Suppressor macrophage treated with lipopolysaccharide for 1 hour (primary cell): ENCODE data around the gene TMOD3.
"Not testable (repeated sequence)": the region's sequence is repeated elsewhere in the genome, so short reads cannot be mapped to it uniquely, and the experiment has no call there.

Experiments used
- DNase-seq, 3 donors: peaks; one replicate each; pipeline ENCODE4 v3.0.0-alpha.2; 2020 to 2022

Gene TMOD3

DNA sequence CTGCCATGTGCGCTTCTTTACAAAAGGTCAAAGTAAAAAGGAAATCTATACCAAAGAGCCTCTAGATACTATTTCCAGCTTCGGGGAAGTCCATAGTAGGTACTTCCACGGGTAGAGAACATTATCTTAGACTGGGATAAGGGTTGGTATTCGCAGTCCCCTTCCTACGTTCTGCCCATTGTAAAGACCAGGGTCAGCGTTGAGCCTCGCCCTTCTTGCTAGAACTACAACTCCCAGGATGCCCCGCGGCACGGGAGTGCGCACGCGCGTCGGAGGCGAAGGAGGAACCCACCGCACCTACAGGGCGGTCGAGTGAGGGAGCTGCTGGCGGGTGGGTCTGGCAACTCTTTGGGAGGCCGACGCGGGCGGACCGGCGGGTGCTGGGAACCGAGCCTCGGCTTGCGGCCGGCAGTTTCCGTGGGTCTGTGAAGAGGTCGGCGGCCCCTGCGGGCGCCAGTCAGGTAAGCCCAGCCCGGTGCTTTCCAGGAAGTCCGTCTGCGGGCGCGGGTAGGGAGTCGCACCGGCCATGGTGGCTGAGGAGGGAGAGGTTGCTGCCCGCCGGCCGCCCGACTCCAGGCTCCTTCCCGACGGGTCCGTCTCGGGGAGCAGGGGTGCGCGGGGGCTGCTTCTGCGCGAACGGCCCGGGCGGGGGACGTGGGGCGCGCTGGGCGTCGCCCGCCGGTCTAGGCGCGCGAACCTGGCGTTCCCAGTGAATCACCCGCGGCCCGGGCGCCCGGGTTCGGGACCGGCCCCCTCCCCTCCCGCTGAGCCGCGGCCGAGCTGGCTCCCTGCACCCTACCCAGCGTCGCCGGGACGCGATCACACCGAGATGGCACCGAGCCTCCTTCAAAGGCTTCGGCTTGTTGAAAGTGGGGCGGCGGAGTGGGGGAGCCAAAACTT, at the start of gene TMOD3:
Gene TMOD3 (plus strand): TSS at position 278 of the 900 bp plus-strand sequence. CDS start 33,232 bp downstream, outside the sequence.
- DNase-seq = peak; percentile 94 to 97 (median 96)

DNA sequence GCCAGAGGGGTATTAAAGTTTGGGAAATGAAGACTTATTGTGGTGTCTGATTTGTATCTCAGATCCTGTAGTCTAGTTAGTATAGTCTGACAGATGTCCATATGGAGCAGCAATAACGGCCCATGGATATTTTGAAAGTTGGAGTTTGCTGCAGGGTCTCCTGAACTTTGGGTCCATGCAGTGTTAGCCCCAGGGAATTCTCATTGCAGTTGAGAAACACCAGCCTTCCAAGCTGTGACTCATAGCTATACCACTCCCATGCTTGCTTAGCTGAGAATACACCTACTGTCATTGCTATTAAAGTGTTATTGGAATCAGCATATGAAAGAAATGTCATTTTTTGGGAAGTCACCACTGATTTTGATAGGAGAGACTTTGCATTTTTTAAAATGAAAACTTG, 48.8 kb upstream of the TMOD3 start:
- DNase-seq = no peak

DNA sequence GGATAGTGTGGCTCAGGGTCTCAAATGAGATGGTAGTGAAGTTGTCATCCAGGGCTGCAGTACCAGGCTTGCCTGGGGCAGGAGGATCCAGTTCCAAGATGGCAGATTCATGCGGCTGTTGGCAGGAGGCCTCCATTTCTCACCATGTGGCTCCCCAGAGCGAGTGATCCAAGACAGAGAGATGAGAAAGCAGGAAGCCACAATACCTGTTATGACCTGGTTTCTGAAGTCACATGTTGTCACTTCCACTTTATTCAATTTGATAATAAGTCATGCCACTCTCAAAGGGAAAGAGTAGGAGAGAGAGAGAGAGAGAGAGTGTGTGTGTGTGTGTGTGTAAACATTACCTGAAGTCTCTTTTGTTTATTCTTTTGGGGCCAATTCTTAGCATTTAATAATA, 47.9 kb upstream of the TMOD3 start:
- no peak for DNase-seq

DNA sequence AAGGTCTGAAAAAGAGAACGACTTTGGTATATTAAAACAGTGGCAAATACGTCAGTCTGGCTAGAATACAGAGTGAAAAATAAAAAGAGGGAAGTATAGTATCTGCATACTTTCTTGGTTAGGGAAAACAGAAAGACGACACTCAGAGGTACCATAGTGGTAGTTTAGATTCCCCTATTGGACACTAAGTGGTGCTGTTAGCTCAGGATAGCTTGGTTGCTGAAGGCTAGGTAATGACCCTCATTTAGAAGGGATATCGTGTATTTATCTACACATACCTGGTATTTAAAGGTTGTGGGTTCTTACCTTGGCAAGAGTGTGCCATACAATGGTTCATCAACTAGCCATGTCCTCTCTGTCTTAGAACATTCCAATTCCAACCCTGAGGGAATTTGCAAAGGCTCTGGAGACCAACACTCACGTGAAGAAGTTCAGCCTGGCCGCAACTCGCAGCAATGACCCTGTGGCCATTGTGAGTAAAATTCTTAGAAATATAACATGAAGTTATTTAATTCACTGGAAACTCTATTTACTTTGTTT, 47.0 kb upstream of the TMOD3 start:
- peak in 1 of 3 donors; percentile 26 for DNase-seq

DNA sequence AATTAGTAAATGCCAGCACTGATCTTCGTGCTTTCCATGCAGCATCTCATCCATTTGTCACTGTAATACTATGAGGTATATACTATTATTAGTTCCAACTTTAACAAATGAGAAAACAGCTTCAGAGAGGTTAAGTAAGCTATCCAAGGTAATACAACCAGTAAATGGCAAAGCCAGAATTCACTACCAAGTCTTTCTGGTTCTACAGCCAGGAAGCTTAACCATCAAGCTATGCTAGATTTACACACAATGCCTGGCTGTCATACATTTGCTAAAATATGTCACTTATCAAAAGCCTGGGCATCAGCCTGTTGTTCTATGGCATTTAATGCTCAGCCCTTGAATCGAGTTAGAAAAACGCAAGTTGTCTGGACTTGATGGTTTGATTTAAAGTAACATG, 45.5 kb upstream of the TMOD3 start:
- DNase-seq = no peak

DNA sequence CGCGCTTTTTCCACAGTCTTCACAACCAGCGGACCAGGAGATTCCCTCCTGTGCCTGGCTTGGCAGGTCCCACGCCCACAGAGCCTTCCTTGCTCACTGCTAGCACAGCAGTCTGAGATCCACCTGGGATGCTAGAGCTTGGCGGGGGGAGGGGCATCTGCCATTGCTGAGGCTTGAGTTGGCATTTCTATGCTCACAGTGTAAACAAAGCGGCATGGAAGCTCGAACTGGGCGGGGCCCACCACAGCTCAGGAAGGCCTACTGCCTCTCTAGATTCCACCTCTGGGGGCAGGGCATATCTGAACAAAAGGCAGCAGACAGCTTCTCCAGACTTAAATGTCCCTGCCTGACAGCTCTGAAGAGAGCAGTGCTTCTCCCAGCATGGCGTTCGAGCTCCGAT, 42.3 kb upstream of the TMOD3 start:
- not testable (repeated sequence) for DNase-seq

DNA sequence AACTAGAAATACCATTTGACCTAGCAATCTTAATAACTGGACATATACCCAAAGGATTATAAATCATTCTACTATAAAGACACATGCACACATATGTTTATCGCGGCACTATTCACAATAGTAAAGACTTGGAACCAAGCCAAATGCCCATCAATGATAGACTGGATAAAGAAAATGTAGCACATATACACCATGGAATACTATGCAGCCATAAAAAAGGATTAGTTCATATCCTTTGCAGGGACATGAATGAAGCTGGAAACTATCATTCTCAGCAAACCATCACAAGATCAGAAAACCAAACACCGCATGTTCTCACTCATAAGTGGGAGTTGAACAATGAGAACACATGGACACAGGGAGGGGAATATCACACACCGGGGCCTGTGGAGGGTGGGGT, 37.0 kb upstream of the TMOD3 start:
- DNase-seq = not testable (repeated sequence)

DNA sequence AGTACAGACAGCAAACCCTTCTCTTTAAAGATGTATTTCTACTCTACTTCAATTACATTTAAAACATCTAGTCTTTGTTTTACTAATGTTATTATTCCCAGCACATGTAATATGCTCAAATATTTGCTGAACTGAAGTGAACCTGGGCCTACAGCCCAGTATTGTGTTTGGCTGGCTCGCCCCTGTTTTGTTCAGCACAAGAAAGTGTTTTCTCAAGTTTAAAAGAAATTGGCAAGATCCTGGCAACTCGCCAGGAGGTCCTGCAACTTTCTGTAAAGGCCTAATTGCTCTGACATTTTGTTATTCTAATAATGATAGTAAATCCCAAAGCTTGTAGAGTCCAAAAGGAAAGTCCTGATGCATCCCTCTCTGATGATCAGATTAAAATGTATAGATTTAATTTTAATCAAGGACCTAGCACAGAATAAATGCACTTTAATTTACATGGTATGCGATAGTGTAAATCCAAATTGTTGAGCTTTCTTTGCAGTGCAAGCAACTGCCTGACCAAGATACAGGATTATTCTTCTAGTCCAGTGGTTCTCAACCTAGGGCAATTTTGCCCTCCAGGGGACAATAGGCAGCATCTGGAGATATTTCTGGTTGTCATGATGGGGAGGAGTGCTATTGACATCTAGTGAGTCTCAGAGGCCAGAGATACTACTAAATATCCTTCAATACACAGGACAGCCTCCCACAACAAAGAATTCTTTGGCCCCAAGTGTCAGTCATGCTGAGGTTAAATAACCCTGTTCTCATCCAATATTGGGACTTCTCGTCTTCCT, 35.7 kb upstream of the TMOD3 start:
- DNase-seq = no peak

DNA sequence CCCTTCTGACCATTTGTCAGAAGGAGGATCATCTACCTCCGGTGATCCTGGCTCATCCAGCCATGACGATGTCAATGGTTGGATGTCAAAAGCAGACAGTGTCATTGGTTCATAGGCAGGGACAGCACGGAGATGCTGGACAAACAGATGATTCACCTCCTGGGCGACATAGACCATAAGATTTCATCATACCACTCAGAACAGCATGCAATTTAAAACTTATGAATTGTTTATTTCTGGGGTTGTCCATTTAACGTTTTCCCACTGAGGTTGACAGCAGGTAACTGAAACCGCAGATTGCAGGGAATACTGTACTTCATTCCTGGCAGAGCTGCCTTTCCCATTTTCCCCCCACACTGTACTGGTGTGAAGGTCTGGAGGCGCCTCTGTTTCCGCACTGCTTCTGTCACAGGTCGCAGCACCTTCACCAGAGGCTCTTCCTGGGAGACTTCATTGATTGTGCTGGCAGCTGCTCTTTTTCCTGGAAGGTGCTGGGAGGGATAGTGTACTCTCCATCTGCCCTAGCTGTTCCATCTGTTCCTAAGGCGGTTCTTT, 32.5 kb upstream of the TMOD3 start:
- peak; percentile 31 to 56 (median 55) for DNase-seq

DNA sequence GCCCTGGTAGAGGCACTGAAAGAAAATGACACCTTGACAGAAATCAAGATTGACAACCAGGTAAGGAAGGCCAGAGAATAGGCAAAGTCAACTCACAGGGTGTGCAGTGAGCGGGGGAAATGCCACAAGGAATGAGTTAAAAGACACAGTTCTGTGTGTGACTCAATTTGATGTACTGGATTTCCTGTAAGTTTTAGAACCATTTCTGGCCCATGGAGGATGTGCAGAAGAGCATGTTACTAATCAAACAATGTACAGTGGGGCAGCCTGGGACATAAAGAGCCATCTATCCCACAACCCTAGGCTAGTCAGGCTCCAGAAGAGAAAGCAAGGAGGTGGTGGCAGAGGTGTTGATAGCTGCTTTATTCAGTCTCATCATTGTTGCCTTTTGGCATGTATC, 31.2 kb upstream of the TMOD3 start:
- no peak for DNase-seq

DNA sequence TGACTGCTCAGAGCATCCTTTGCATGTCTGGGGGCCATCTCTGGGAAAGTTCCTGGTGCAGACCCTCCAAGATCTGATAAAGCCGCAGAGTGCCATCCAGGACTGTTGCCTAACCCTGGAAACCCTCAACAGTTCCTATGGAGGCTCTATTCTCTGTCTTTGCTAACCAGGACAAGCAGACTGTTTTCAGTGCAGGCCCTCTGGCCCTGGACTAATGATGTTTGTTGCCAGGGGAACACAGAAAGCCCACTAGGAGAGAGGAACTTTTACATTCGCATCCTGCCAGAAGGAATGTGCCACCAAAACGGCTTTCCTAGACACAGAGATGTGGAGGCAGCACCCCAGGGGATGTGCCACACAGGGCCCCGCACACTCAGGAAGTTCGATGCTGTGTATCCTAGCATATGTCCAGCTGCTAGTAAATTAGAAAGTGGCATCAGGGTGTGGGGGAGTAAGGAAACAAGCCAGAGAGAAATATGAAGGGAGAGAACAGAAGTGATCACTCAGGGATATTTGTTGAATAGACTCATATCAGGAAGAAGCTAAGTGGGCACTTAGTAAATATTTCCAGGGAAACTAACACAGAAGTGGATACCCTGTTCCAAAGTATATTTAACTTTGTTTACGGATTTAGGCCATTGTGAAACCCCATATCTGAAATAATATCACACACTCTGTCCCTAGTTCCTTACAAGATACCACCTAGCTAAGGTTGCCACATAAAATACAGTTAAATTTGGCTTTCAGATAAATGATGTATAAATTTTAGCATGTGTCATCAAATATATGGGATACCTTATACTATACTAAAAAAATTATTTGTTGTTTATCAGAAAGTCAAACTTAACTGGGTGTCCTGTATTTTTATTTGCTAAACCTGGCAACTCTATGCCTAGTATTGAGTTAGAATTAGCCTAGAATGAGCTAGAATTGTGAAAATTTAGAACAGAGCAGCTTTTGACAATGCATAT, 29.9 kb upstream of the TMOD3 start:
- no peak for DNase-seq

DNA sequence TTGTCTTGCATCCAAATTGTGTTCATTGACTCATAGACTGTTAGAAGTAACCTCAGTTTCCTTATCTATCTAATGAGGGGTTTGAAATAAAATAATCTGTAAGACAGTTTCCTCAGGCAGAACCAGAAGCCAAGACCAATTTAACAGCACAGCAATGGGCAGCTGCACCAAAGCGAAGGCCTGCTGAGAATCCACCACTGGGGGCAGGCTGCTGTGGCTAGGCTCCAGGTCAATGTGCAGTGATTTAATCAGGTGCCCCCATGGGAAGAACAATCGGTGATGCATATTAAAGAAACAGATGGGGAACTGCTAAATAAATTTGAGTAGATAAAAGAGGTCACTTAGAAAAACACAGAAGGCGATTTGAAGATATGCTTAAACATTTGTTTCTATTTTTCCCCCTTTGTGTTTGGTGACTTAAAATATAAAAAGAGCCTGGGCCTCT, 28.0 kb upstream of the TMOD3 start:
- DNase-seq = peak in 2 of 3 donors; percentile 14 to 21

DNA sequence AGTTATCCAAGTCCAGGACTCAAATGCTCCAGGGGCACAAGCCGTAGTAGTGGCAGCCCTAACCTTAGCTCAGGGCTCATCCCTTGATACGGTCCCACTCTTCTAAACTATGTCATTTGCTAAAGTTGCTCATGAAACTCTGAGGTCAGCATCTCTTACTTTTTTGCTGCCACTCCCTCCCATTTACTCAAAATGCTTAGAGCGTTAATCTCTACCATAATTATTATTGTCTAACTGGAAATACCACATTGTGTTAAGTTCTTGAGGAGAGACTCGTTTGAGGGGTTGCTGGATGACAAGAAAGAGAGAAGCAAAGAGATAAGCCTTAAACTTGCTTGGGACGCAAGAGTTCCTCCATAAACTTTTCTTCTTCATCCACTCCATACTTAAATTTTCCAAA, 26.9 kb upstream of the TMOD3 start:
- no peak for DNase-seq

DNA sequence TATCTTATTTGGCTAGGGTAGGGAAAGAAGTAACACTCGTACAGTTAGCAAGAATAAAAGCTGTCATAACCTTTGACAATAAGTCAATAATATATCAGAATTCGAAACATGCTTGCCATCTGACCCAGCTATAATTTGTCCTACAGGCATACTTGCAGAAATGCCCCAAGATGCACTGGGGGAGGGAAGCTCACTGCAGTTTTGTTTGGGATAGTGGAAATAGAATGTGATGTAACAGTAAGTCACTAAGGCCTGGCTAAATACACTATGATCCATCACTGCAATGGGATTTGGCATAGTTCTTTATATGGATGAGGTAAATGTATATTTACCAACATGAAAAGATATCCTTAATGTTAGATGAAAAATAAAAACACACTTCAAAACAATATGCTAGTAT, 25.5 kb upstream of the TMOD3 start:
- DNase-seq = no peak

DNA sequence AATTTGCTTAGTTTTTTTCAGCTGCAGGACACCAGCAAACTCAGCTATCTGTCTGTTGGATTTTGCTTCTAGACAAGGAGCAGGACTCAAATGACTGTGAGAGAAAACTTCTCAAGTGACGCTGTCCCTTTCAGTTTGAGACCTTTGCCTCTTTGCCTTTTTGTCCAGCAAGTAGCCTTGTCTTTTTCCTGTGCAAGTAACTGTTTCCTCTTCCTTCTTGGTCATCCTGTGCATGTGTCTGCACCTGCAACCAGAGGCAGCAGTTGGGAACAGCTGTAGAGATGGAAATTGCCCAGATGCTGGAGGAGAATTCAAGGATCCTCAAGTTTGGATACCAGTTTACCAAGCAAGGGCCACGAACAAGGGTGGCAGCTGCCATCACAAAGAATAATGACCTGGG, 23.3 kb upstream of the TMOD3 start:
- no peak for DNase-seq

DNA sequence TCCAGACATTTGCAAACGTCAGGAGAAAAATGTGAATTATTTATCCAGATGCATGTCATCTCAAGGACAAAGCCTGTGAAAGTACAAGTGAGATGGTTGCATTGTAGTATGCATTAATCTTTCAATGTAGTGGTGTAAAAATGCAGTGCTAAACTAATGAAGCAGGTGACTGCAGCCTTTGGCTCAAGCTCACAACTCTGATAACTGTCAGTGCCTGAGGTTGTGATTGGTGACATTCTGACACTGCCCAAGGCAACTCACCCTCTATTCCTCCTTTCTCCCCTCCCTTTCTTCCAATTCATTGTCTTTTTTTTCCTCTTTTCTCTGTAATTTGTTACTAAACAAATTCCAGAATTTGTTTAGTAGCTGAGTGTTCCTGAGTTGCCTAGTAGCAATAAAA, 20.0 kb upstream of the TMOD3 start:
- DNase-seq = no peak

DNA sequence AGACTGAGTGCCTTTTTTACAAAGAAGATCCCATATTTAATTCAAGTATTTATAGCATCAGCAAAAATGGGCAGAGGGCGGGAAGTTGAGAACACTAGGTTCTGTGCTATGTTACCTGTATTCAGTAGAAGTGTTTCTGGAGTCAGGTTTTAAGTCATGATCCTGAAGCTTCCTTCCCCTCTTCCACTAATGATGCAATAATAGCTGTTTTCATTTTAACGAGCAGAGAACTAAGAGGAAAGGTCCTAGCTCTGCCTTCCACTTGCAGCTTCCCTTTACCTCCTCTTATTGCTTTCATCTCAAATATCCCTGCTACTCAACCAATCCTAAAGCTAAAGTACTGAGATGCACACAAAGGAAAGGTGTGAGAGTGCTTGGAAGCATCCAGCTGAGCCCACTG, 16.9 kb upstream of the TMOD3 start:
- DNase-seq = no peak

DNA sequence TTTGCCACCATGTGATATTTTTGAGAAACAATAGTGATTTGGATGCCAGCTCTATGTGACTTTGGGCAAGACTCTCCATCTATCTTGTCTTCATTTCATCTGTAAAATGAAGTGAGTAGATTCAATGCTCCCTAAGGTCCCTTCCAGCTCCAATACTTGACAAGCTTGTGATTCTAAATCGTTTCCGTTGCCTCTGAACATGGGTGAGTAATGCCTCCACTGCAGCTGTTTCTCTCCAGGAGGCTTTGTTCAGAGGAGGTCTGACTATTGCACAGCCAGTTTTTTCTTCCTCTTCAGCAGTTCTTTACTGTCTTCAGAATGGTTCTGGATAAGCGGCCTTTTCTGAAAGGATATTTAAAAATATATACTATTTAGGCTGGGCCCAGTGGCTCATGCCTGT, 14.8 kb upstream of the TMOD3 start:
- no peak for DNase-seq

DNA sequence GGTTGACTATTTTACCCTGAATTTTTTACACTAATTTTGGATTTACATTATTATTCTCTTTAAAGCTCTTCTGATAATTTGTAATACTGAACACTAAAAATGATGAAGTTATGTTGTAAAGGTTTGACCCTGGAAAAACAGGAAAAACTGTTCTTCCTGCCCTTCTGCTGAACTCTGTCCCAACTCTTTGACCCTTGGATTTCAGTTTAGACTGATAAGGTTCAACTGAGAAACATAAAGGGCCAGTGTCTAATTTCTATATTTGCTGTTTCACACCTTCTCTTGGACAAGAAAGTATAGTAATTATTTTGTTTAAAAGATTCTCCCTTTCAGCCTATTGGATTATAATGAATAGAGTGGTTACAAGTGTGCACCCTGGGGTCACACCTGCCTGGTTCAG, 12.8 kb upstream of the TMOD3 start:
- DNase-seq = no peak

DNA sequence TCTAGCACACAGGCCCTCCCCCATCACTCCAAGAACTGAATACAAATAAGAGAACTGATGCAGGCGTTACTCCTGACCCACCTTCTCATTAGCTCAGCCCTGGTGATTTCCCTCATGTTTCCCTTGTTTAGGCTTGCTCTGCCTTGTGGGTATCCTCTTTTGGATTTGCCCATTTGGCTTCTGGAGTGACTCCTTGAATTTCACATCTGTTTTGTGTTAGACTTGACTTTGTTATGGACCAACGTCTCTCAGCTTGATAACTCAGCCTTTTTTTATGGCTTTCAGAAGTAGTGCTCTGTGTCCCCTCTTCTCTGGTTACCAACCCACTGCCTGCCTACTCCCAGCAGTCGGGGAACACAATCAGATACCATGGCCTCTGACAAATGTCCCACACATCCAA, 11.3 kb upstream of the TMOD3 start:
- no peak for DNase-seq

DNA sequence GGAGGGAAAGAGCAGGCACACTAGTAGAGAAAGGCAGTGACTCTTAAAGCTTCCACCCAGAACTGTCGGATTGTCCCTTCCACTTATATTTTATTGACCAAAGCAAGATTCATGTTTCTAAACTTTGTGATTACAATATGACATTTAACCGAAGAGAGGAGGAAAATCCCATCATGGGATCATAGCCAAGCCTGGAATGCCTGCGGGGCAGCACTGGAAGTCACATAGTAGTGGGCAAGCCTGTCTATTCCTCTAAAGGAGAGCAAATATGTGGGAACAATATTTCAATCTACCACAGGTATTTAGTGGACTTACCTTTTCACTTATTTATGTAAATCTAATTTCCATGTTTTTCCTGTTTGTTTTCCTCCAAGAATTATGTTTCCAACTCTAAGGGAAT, 3.8 kb upstream of the TMOD3 start:
- no peak for DNase-seq
